ENCODE data around the gene TRIM39.

DNA sequence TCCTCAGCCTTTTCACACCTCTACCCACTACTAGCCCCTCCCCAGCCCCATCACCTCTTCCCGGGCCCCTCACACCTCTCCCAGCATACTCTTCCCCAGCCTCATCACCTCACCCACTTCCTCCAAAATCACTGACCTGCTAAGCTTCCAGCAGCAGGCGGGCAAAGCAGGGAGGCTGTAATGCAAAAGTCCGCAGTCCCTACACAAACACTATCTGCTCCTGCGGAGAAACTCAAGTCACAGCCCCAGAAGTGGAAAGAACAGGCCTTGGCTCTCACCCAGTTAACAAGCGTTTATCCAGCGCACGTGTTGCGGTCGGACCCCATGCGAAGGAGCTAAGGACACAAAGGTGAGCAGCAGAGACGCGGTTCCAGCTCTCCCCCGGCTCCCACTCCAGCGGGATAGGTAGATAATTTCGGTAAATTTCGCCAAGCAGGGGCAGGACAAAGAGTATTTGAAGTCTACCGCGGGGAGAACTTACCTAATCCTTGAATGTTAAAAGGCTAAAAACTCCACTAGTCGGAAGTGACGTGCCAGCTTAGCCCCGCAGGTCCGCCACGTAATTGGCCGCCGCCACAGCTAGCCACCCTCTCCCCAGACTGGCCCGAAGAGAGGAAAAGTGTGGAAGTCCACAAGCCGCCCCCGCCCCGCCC, 728 bp upstream of the TRIM39 start:
- TF ChIP-seq, protein P1, sequence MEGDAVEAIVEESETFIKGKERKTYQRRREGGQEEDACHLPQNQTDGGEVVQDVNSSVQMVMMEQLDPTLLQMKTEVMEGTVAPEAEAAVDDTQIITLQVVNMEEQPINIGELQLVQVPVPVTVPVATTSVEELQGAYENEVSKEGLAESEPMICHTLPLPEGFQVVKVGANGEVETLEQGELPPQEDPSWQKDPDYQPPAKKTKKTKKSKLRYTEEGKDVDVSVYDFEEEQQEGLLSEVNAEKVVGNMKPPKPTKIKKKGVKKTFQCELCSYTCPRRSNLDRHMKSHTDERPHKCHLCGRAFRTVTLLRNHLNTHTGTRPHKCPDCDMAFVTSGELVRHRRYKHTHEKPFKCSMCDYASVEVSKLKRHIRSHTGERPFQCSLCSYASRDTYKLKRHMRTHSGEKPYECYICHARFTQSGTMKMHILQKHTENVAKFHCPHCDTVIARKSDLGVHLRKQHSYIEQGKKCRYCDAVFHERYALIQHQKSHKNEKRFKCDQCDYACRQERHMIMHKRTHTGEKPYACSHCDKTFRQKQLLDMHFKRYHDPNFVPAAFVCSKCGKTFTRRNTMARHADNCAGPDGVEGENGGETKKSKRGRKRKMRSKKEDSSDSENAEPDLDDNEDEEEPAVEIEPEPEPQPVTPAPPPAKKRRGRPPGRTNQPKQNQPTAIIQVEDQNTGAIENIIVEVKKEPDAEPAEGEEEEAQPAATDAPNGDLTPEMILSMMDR (conservative IDR thresholded peaks at IDR 0.05; ENCODE audit: low read depth, low read length): no peak
- TF ChIP-seq POLR2A (IDR thresholded peaks at IDR 0.05; ENCODE audit: low read depth, low read length) (no peak), ELK1 (IDR thresholded peaks at IDR 0.05; ENCODE audit: borderline replicate concordance, low read depth, low read length) (no peak), MXI1 (IDR thresholded peaks at IDR 0.05; ENCODE audit: borderline replicate concordance, low read depth, low read length) (peak; percentile 85; the same call in 1 of the 2 replicates), NFE2L2 (IDR thresholded peaks at IDR 0.05; ENCODE audit: low read depth, low read length) (no peak), RAD21 (IDR thresholded peaks at IDR 0.05; ENCODE audit: low read length) (no peak), RCOR1 (IDR thresholded peaks at IDR 0.05; ENCODE audit: insufficient replicate concordance, low read length) (no peak), SMC3 (IDR thresholded peaks at IDR 0.05; ENCODE audit: low read depth, low read length) (no peak)
- TF ChIP-seq, protein P2, sequence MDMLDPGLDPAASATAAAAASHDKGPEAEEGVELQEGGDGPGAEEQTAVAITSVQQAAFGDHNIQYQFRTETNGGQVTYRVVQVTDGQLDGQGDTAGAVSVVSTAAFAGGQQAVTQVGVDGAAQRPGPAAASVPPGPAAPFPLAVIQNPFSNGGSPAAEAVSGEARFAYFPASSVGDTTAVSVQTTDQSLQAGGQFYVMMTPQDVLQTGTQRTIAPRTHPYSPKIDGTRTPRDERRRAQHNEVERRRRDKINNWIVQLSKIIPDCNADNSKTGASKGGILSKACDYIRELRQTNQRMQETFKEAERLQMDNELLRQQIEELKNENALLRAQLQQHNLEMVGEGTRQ (IDR thresholded peaks at IDR 0.05; ENCODE audit: low read depth, low read length): peak; percentile 24; the same call in 1 of the 2 replicates

Measured in IMR-90 (cell line).